T-cell (primary cell): ENCODE results near the gene NCAPH2. TPM values are rescaled to one million over a fixed set of nuclear protein-coding genes. Genes with fewer than 3 reads are reported as not detected.

Source experiments
- ATAC-seq, 4 experiments: fragments of 200-7000 bp in 3 of 4; fragments of 150-1000 bp in 1 of 4; cut with Tn5 transposase; replicated peaks in 1 of 4; 1 replicate in 3 of 4; 2 replicates in 1 of 4; pipeline ENCODE4 v1.10.0; 2021; ENCODE audit warnings: moderate library complexity in 3 of 4, mild to moderate bottlenecking in 2 of 4, moderate number of reproducible peaks in 1 of 4
- CTCF ChIA-PET, 2 donors: fragments of 300-600 bp; sonication (Branson Sonifier 250); formaldehyde crosslinking; loops; one replicate each; lab custom pipeline; 2022; ENCODE audit warnings: antibody characterized with exemption in 2 of 2; lab: Charles Lee
- POLR2A ChIA-PET, 2 donors: fragments of 300-600 bp; sonication (Branson Sonifier 250); formaldehyde crosslinking; loops; one replicate each; lab custom pipeline; 2022; ENCODE audit warnings: antibody characterized with exemption in 2 of 2; lab: Charles Lee
- DNase-seq, 35 experiments: peaks; one replicate each; pipeline versions ENCODE4 v3.0.0 to v3.0.0-alpha.2; 2013 to 2023
- H3K27ac ChIP-seq: one replicate; pipeline ENCODE4 v1.5.1; 2013; ENCODE audit warnings: low read length
- H3K27me3 ChIP-seq, 2 experiments: replicated peaks in 1 of 2; 1 replicate in 1 of 2; 2 replicates in 1 of 2; pipeline versions ENCODE4 v1.6.1 to v1.7.0; 2013; ENCODE audit warnings: low read length in 1 of 2, mixed read lengths in 1 of 2; ENCODE audit not compliant: control insufficient read depth in 2 of 2, insufficient read depth in 2 of 2; ENCODE audit errors: extremely low read depth in 1 of 2
- H3K36me3 ChIP-seq, 2 donors: 1 replicate in 1 of 2; 2 replicates in 1 of 2; pipeline versions ENCODE4 v1.6.1 to v1.7.0; 2013; ENCODE audit warnings: low read length in 1 of 2; ENCODE audit not compliant: control insufficient read depth in 2 of 2, insufficient read depth in 1 of 2; ENCODE audit errors: extremely low read depth in 1 of 2
- H3K4me1 ChIP-seq, 2 experiments: 1 replicate in 1 of 2; 2 replicates in 1 of 2; pipeline versions ENCODE4 v1.6.1 to v1.7.0; 2013; ENCODE audit warnings: low read length in 2 of 2, mixed read lengths in 1 of 2; ENCODE audit not compliant: insufficient read depth in 2 of 2, control insufficient read depth in 1 of 2; ENCODE audit errors: extremely low read depth in 1 of 2
- H3K4me3 ChIP-seq, 2 donors: 1 replicate in 1 of 2; 2 replicates in 1 of 2; pipeline versions ENCODE4 v1.5.1 to v1.7.0; 2013; ENCODE audit warnings: mild to moderate bottlenecking in 2 of 2, low read length in 1 of 2, moderate library complexity in 1 of 2; ENCODE audit not compliant: control insufficient read depth in 1 of 2; ENCODE audit errors: extremely low read depth in 1 of 2
- H3K9me3 ChIP-seq: 2 replicates; pipeline ENCODE4 v1.7.0; 2013
- H3K27ac Mint-ChIP-seq, 2 donors: one replicate each; pipeline ENCODE4 v1.8.0; 2020 to 2021; ENCODE audit warnings: mild to moderate bottlenecking in 2 of 2, mixed read lengths in 2 of 2
- H3K27me3 Mint-ChIP-seq, 2 donors: one replicate each; pipeline ENCODE4 v1.8.0; 2021 to 2022; ENCODE audit warnings: mixed read lengths in 2 of 2
- H3K36me3 Mint-ChIP-seq: one replicate; pipeline ENCODE4 v1.8.0; 2021; ENCODE audit warnings: mixed read lengths
- H3K4me1 Mint-ChIP-seq, 3 donors: one replicate each; pipeline ENCODE4 v1.8.0; 2020 to 2022; ENCODE audit warnings: mixed read lengths in 3 of 3, mild to moderate bottlenecking in 1 of 3
- H3K4me3 Mint-ChIP-seq, 3 donors: one replicate each; pipeline ENCODE4 v1.8.0; 2020 to 2022; ENCODE audit warnings: mild to moderate bottlenecking in 3 of 3, mixed read lengths in 3 of 3, moderate library complexity in 3 of 3
- H3K9me3 Mint-ChIP-seq, 3 donors: one replicate each; pipeline ENCODE4 v1.8.0; 2020 to 2022; ENCODE audit warnings: mixed read lengths in 3 of 3
- WGBS: methylation state at CpG from one replicate; pipeline ENCODE4 v1.1.5; 2013; ENCODE audit warnings: missing lambda C conversion rate; ENCODE audit not compliant: insufficient coverage; 5-methylcytosine and 5-hydroxymethylcytosine counted together
- total RNA-seq, 35 experiments: library from RNA in 6 of 35; stranded (reverse) in 6 of 35; fragments of 120-200 nt in 1 of 35; gene quantifications; one replicate each; pipeline versions ENCODE4 v1.2.1 to v1.2.4 and lab custom pipeline; 2013 to 2026

The NCAPH2 gene
- total RNA-seq (100 to 1,000 TPM in 2 of 5 donors, 10 to 100 TPM in 3; 80.1 to 110 (median 94.6) TPM), total RNA-seq (lab: John Stamatoyannopoulos, UW) (77.6 to 169 (median 123) reads per million in 29 experiments)
- 47.8 TPM for total RNA-seq (2013)

DNA sequence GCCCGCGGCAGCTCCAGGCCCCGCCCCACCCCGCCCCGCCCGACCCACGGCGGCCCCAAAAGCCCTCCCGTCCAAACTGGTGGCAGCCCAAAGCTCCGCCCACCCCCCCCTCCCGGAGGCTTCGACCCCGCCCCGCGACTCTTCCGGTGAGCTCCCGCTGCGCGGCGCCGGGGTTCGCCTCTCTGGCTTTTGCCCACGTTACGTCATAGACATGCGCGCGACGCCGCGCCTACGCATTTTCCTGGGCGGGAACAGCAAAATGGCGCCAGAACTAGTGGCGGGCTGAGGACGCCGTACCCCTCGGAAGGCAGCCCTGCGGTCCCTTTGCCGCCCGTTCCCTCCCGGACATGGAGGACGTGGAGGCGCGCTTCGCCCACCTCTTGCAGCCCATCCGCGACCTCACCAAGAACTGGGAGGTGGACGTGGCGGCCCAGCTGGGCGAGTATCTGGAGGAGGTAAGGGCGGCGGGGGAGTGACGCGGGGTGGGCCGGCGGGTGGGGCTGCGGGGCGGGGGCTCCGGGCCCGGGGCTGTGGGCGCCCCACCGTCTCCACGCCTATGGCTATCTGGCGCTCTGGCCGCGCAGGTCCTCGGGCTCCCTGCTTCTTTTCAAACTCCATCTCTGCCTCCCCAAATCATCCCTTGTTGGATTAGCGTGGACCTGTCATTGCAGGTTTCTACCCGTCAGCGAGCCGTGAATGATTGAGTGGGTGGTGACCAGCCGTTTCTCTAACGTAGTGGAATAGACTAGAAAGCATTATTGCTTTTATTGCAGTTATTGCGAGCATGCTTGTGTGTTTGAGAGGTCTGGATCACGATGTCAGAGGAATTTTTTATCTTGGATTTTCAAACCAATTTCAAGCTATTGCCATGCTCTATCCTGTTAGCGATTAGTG lies at the start of gene NCAPH2:
NCAPH2 (plus strand) TSS at position 234 of the 894 bp plus-strand sequence; CDS start at position 348, 114 bp downstream.
- WGBS: under 1% methylated on average over 36 of the region's 76 CpGs
- no peaks in the 10 kb centered on the region for H3K9me3 ChIP-seq
- ChIA-PET CTCF (interaction anchor here (0.6 to 2.9 kb wide), 11 partner anchors 17 to 266 kb away, joined by 3 to 62 read pairs (median 3); partner anchors contain the start of gene SCO2 (in 1 of the 2)), POLR2A (interaction anchor here (0.6 to 2.4 kb wide), 8 partner anchors 17 to 276 kb away, joined by 4 to 20 read pairs (median 6); partner anchors contain the start of gene SCO2 (in 2 of the 2))
- H3K4me3 ChIP-seq: peak within 1 kb of the TSS; percentile 67 to 84
- Mint-ChIP-seq H3K4me1 (peaks cover 23 to 28% (median 27%) of the 10 kb centered on the region in 3 donors), H3K4me3 (peak within 1 kb of the TSS; percentile 93 to 94 (median 93)), H3K27ac (peak within 1 kb of the TSS; percentile 95 to 97), H3K9me3 (no peaks in the 10 kb centered on the region), H3K27me3 (no peaks in the 10 kb centered on the region), H3K36me3 (peaks cover 5% of the 10 kb centered on the region)
- no peaks in the 10 kb centered on the region for H3K27me3 ChIP-seq
- DNase-seq (peak in 30 of 35 experiments; percentile 93 to 98 (median 96)), ATAC-seq (peak; percentile 75 to 82 (median 79))
- H3K36me3 ChIP-seq: peaks cover 11 to 32% of the 10 kb centered on the region in 2 donors
- peaks cover 15 to 30% of the 10 kb centered on the region in 2 experiments for H3K4me1 ChIP-seq
- H3K27ac ChIP-seq: peak within 1 kb of the TSS; percentile 84

GRCh38 chr22:50459016-50459415 lies 49.0 kb upstream of the NCAPH2 start:
- no peak for DNase-seq
- ChIA-PET POLR2A (no interaction called here), CTCF (interaction anchor here in 1 of 2 donors (0.5 kb wide), 1 partner anchor 21 kb away, joined by 3 read pairs; no protein-coding TSS in a partner anchor)
- H3K27me3 Mint-ChIP-seq: no peaks in the 10 kb centered on the region
- Histone ChIP-seq H3K27me3 (no peaks in the 10 kb centered on the region), H3K4me3 (no peak overlapping the region), H3K27ac (no peak overlapping the region), H3K9me3 (no peaks in the 10 kb centered on the region), H3K4me1 (peaks cover 0 to 5% of the 10 kb centered on the region in 2 experiments), H3K36me3 (peaks cover 38 to 95% of the 10 kb centered on the region in 2 donors)
- H3K9me3 Mint-ChIP-seq: no peaks in the 10 kb centered on the region
- no peak overlapping the region for H3K4me3 Mint-ChIP-seq
- H3K4me1 Mint-ChIP-seq: peaks cover 0 to 2% (median 1%) of the 10 kb centered on the region in 3 donors
- ATAC-seq: no peak
- H3K27ac Mint-ChIP-seq: no peak overlapping the region
- 94% methylated on average over 16 of the region's 22 CpGs for WGBS
- peaks cover 35% of the 10 kb centered on the region for H3K36me3 Mint-ChIP-seq

- Mint-ChIP-seq H3K4me3 (no peak overlapping the region), H3K4me1 (peaks cover 0 to 2% (median 1%) of the 10 kb centered on the region in 3 donors), H3K27me3 (no peaks in the 10 kb centered on the region), H3K36me3 (peaks cover 35% of the 10 kb centered on the region), H3K27ac (no peak overlapping the region), H3K9me3 (no peaks in the 10 kb centered on the region)
- no peak for DNase-seq
- no peak overlapping the region for H3K27ac ChIP-seq
- 94% methylated on average over 39 of the region's 41 CpGs for WGBS
- H3K9me3 ChIP-seq: no peaks in the 10 kb centered on the region
- no peaks in the 10 kb centered on the region for H3K27me3 ChIP-seq
- H3K4me3 ChIP-seq: no peak overlapping the region
- ChIA-PET CTCF (no interaction called here), POLR2A (no interaction called here)
- peaks cover 32 to 95% of the 10 kb centered on the region in 2 donors for H3K36me3 ChIP-seq
- ATAC-seq: peak in 3 of 4 experiments; percentile 17 to 30 (median 22)
- H3K4me1 ChIP-seq: peaks cover 0 to 5% of the 10 kb centered on the region in 2 experiments
Observed at GRCh38 chr22:50459496-50460140, 48.4 kb upstream of the NCAPH2 start.

DNA sequence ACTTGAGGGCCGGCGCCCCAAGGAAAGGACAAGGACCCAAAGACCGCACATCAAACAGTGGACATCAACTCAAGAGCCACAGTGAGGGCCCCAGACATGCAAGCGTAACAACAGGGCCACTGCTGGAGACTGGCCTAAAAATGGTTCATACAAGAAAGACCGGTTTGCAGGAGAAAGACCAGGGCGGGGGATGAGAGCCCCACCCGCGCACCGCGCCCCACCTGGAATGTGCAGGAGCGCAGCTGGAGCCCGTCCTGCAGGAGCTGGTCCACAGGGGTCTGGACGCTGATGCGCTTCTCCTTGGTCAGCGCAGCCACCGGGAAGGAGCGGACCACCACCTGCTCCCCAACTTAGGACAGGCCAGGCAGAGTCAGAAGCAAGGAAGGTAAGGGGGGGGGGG lies 47.1 kb upstream of the NCAPH2 start:
- peaks cover 0 to 10% of the 10 kb centered on the region in 2 experiments for H3K4me1 ChIP-seq

DNA sequence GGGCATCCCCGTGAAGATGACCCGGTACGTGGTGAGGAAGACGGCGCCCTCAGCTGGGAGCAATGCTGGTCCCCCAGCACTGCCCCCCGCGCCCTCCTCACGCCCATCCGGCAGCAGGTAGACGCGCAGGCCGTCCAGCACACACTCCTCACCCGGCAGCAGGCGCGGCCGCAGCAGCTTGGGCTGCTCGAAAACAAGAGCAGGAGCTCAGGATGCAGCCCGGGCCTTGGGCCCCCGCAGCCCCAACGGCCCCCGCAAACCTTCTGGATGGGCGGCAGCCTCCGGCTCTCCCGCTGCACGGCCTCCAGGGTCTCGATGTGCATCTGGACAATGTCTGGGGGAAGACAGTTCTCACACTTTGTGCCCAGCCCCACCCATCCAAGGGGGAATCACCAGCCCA lies 46.5 kb upstream of the NCAPH2 start:
- Mint-ChIP-seq H3K27ac (no peak overlapping the region), H3K36me3 (peaks cover 39% of the 10 kb centered on the region), H3K4me1 (peaks cover 1 to 4% (median 3%) of the 10 kb centered on the region in 3 donors), H3K27me3 (no peaks in the 10 kb centered on the region), H3K9me3 (no peaks in the 10 kb centered on the region), H3K4me3 (no peak overlapping the region)
- no peak overlapping the region for H3K4me3 ChIP-seq
- H3K4me1 ChIP-seq: peaks cover 0 to 14% of the 10 kb centered on the region in 2 experiments
- POLR2A ChIA-PET: no interaction called here
- no peaks in the 10 kb centered on the region for H3K9me3 ChIP-seq
- DNase-seq: no peak
- CTCF ChIA-PET: no interaction called here
- peaks cover 21 to 96% of the 10 kb centered on the region in 2 donors for H3K36me3 ChIP-seq
- H3K27me3 ChIP-seq: no peaks in the 10 kb centered on the region
- 97% methylated on average over 21 of the region's 26 CpGs for WGBS
- no peak for ATAC-seq
- H3K27ac ChIP-seq: no peak overlapping the region

More for the DNA sequence above, 47.1 kb upstream of the NCAPH2 start:
- no peak overlapping the region for H3K27ac Mint-ChIP-seq
- Histone ChIP-seq H3K4me3 (no peak overlapping the region), H3K36me3 (peaks cover 21 to 94% of the 10 kb centered on the region in 2 donors), H3K27ac (no peak overlapping the region), H3K9me3 (no peaks in the 10 kb centered on the region), H3K27me3 (no peaks in the 10 kb centered on the region)
- no peaks in the 10 kb centered on the region for H3K9me3 Mint-ChIP-seq
- peaks cover 34% of the 10 kb centered on the region for H3K36me3 Mint-ChIP-seq
- ChIA-PET CTCF (no interaction called here), POLR2A (no interaction called here)
- 98% methylated on average over 16 of the region's 17 CpGs for WGBS
- ATAC-seq (no peak), DNase-seq (no peak)
- H3K4me1 Mint-ChIP-seq: peaks cover 0 to 2% (median 1%) of the 10 kb centered on the region in 3 donors
- H3K4me3 Mint-ChIP-seq: no peak overlapping the region
- H3K27me3 Mint-ChIP-seq: no peaks in the 10 kb centered on the region

GRCh38 chr22:50461979-50462540 lies 46.0 kb upstream of the NCAPH2 start:
- WGBS: 94% methylated on average over 23 of the region's 30 CpGs
- Mint-ChIP-seq H3K4me1 (peaks cover 6 to 8% (median 7%) of the 10 kb centered on the region in 3 donors), H3K9me3 (no peaks in the 10 kb centered on the region), H3K4me3 (no peak overlapping the region), H3K27me3 (no peaks in the 10 kb centered on the region), H3K27ac (no peak overlapping the region), H3K36me3 (peaks cover 41% of the 10 kb centered on the region)
- ATAC-seq (no peak), DNase-seq (no peak)
- CTCF ChIA-PET: no interaction called here
- H3K9me3 ChIP-seq: no peaks in the 10 kb centered on the region
- H3K4me3 ChIP-seq: no peak overlapping the region
- POLR2A ChIA-PET: no interaction called here
- H3K36me3 ChIP-seq: peaks cover 21 to 96% of the 10 kb centered on the region in 2 donors
- H3K4me1 ChIP-seq: peaks cover 0 to 18% of the 10 kb centered on the region in 2 experiments
- H3K27ac ChIP-seq: no peak overlapping the region
- H3K27me3 ChIP-seq: no peaks in the 10 kb centered on the region
